Measurements from ENCODE around the gene LMTK2. TPM values are rescaled to one million over a fixed set of nuclear protein-coding genes. Genes with fewer than 3 reads are reported as not detected.

LMTK2 gene
- total and polyA plus RNA-seq, 2 donors (not counting 1 experiment from before 2014, with no cell fraction given): 4.9 to 13.1 TPM

GRCh38 chr7:98196706-98197605 lies 90.3 kb downstream of the LMTK2 start:
- no peaks in the 10 kb centered on the region for H3K9me3 Mint-ChIP-seq (ENCODE audit: insufficient read depth)
- no peaks in the 10 kb centered on the region for H3K79me2 ChIP-seq (ENCODE audit: control insufficient read depth, insufficient read depth, low read length)
- intact Hi-C loops (cut with micrococcal nuclease): no loop called here
- peaks cover 0 to 25% (median 7%) of the 10 kb centered on the region in 4 experiments for H3K27me3 ChIP-seq (replicated peaks in 1 of 4; ENCODE audit: control extremely low read depth in 1 of 4, control insufficient read depth in 3 of 4, insufficient read depth in 4 of 4, low read length in 3 of 4)
- peaks cover 0 to 7% (median 4%) of the 10 kb centered on the region in 3 donors for H3K9me3 ChIP-seq (ENCODE audit: control extremely low read depth in 1 of 3, control insufficient read depth in 2 of 3, insufficient read depth in 1 of 3, low read length in 2 of 3)
- H3K4me3 ChIP-seq (ENCODE audit: control extremely low read depth in 1 of 5, extremely low read depth in 1 of 5, insufficient read depth in 1 of 5, low read depth in 2 of 5, low read length in 4 of 5): no peak overlapping the region
- peaks cover 0 to 11% of the 10 kb centered on the region in 2 experiments for H3K36me3 ChIP-seq (replicated peaks in 1 of 2; ENCODE audit: control extremely low read depth in 1 of 2, control insufficient read depth in 1 of 2, extremely low read depth in 1 of 2, insufficient read depth in 2 of 2, low read length in 1 of 2)
- DNase-seq: no peak
- ChIA-PET CTCF (interaction anchor here (0.6 to 1.5 kb wide), 2 partner anchors 28 to 168 kb away, joined by 4 read pairs; no protein-coding TSS in a partner anchor), POLR2A (no interaction called here)
- no peak overlapping the region for H3K4me2 ChIP-seq (replicated peaks; ENCODE audit: low read depth, low read length, poor library complexity, severe bottlenecking)
- no peak for TF ChIP-seq CTCF (IDR thresholded peaks at IDR 0.05)
- H3K4me3 Mint-ChIP-seq: no peak overlapping the region
- H4K20me1 ChIP-seq (ENCODE audit: control insufficient read depth, insufficient read depth, low read length, poor library complexity, severe bottlenecking): peaks cover 25% of the 10 kb centered on the region
- ATAC-seq (ENCODE audit: low read depth): no peak
- no peak overlapping the region for H3K9ac ChIP-seq (ENCODE audit: low read length)
- H3K27ac Mint-ChIP-seq: no peak overlapping the region
- WGBS (ENCODE audit: insufficient coverage): 92% methylated on average over 14 of the region's 16 CpGs
- H3K27me3 Mint-ChIP-seq: peaks cover 17% of the 10 kb centered on the region
- H3K27ac ChIP-seq (ENCODE audit: low read length in 2 of 2): no peak overlapping the region
- H2AFZ ChIP-seq (ENCODE audit: insufficient read depth, low read depth, low read length, poor library complexity, severe bottlenecking): no peak overlapping the region
- peaks cover 29% of the 10 kb centered on the region in 2 donors for H3K4me1 ChIP-seq (ENCODE audit: control insufficient read depth in 2 of 2, insufficient read depth in 2 of 2, low read length in 2 of 2)
- H3K4me1 Mint-ChIP-seq: peaks cover 31% of the 10 kb centered on the region

GRCh38 chr7:98199131-98199530 lies 92.5 kb downstream of the LMTK2 start:
- CTCF ChIA-PET: interaction anchor here (1.1 to 1.2 kb wide), 2 partner anchors 31 to 51 kb away, joined by 3 to 8 read pairs; no protein-coding TSS in a partner anchor
- Mint-ChIP-seq H3K9me3 (ENCODE audit: insufficient read depth) (no peaks in the 10 kb centered on the region), H3K4me3 (peak overlapping the region; percentile 21), H3K27me3 (peaks cover 17% of the 10 kb centered on the region), H3K27ac (no peak overlapping the region), H3K4me1 (peaks cover 51% of the 10 kb centered on the region)
- TF ChIP-seq CTCF (IDR thresholded peaks at IDR 0.05) (no peak), EZH2 (IDR thresholded peaks at IDR 0.05; ENCODE audit: borderline replicate concordance, insufficient read depth, low read depth, low read length, poor library complexity, severe bottlenecking) (no peak)
- H3K36me3 ChIP-seq (replicated peaks in 1 of 2; ENCODE audit: control extremely low read depth in 1 of 2, control insufficient read depth in 1 of 2, extremely low read depth in 1 of 2, insufficient read depth in 2 of 2, low read length in 1 of 2): peaks cover 0 to 2% of the 10 kb centered on the region in 2 experiments
- H2AFZ ChIP-seq (ENCODE audit: insufficient read depth, low read depth, low read length, poor library complexity, severe bottlenecking): no peak overlapping the region
- H3K4me1 ChIP-seq (ENCODE audit: control insufficient read depth in 2 of 2, insufficient read depth in 2 of 2, low read length in 2 of 2): peaks cover 45 to 50% of the 10 kb centered on the region in 2 donors
- POLR2A ChIA-PET: no interaction called here
- no peak overlapping the region for H3K9ac ChIP-seq (ENCODE audit: low read length)
- H3K27me3 ChIP-seq (replicated peaks in 1 of 4; ENCODE audit: control extremely low read depth in 1 of 4, control insufficient read depth in 3 of 4, insufficient read depth in 4 of 4, low read length in 3 of 4): peaks cover 0 to 17% (median 5%) of the 10 kb centered on the region in 4 experiments
- intact Hi-C loops (cut with micrococcal nuclease): no loop called here
- peaks cover 38% of the 10 kb centered on the region for H4K20me1 ChIP-seq (ENCODE audit: control insufficient read depth, insufficient read depth, low read length, poor library complexity, severe bottlenecking)
- H3K4me2 ChIP-seq (replicated peaks; ENCODE audit: low read depth, low read length, poor library complexity, severe bottlenecking): no peak overlapping the region
- 100% methylated on average over 1 of the region's 5 CpGs for WGBS (ENCODE audit: insufficient coverage)
- no peaks in the 10 kb centered on the region for H3K79me2 ChIP-seq (ENCODE audit: control insufficient read depth, insufficient read depth, low read length)
- ATAC-seq (ENCODE audit: low read depth) (no peak), DNase-seq (no peak)
- H3K27ac ChIP-seq (ENCODE audit: low read length in 2 of 2): no peak overlapping the region
- no peak overlapping the region for H3K4me3 ChIP-seq (ENCODE audit: control extremely low read depth in 1 of 5, extremely low read depth in 1 of 5, insufficient read depth in 1 of 5, low read depth in 2 of 5, low read length in 4 of 5)
- peaks cover 0 to 7% (median 4%) of the 10 kb centered on the region in 3 donors for H3K9me3 ChIP-seq (ENCODE audit: control extremely low read depth in 1 of 3, control insufficient read depth in 2 of 3, insufficient read depth in 1 of 3, low read length in 2 of 3)

Measured in B cell (primary cell).